SU-DHL-6 (cell line): ENCODE measurements around the gene VASP.

Source experiments
- EZH2phosphoT487 ChIP-seq: fragments of 200-600 bp; sonication (generic), shearing (Covaris generic); conservative IDR thresholded peaks from 2 replicates; pipeline ENCODE4 v1.6.1; 2018; ENCODE audit warnings: mild to moderate bottlenecking, antibody characterized with exemption, low read length, moderate library complexity, mixed read lengths
- TF ChIP-seq, protein P1 (sequence below): fragments of 200-600 bp; sonication (generic); IDR thresholded peaks from one replicate; pipeline ENCODE4 v1.5.1; 2017; ENCODE audit warnings: antibody characterized with exemption, mild to moderate bottlenecking, low read length, moderate library complexity; ENCODE audit not compliant: insufficient read depth, poor library complexity, severe bottlenecking

DNA sequence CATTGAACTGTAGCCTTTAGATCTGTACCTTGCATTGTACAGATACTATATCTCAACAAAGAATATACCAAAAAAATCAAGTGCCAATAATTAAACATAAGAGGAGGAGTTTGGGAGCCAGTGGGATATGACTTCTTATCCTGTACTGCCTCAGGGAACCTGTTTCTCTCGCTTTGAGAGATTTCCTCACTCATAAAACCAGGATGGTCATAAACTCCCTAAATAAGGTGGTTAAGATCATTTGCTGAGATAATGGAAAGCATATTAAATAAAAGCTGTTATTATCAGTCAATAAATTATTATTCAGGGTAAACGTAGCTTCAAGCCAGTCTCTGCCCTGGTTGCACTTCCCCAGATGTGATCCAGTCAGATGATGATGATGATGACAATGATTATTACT is 60.3 kb downstream of the VASP start:
- TF ChIP-seq, protein P1, sequence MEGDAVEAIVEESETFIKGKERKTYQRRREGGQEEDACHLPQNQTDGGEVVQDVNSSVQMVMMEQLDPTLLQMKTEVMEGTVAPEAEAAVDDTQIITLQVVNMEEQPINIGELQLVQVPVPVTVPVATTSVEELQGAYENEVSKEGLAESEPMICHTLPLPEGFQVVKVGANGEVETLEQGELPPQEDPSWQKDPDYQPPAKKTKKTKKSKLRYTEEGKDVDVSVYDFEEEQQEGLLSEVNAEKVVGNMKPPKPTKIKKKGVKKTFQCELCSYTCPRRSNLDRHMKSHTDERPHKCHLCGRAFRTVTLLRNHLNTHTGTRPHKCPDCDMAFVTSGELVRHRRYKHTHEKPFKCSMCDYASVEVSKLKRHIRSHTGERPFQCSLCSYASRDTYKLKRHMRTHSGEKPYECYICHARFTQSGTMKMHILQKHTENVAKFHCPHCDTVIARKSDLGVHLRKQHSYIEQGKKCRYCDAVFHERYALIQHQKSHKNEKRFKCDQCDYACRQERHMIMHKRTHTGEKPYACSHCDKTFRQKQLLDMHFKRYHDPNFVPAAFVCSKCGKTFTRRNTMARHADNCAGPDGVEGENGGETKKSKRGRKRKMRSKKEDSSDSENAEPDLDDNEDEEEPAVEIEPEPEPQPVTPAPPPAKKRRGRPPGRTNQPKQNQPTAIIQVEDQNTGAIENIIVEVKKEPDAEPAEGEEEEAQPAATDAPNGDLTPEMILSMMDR, result no peak
- no peak for TF ChIP-seq EZH2phosphoT487
